Left lobe of liver (tissue), 2 donors: ENCODE results near the gene S100P. TPM values are rescaled to one million over a fixed set of nuclear protein-coding genes. Genes with fewer than 3 reads are reported as not detected.
"Not testable (repeated sequence)": the region's sequence is repeated elsewhere in the genome, so short reads cannot be mapped to it uniquely, and the experiment has no call there.

Source experiments
- ATAC-seq: fragments of 200-7000 bp; cut with Tn5 transposase; one replicate; pipeline ENCODE4 v1.9.1; 2020; ENCODE audit warnings: mild to moderate bottlenecking, moderate library complexity
- DNase-seq: peaks from one replicate; pipeline ENCODE4 v3.0.0-alpha.2; 2020; ENCODE audit warnings: low spot score
- total RNA-seq: library from RNA; stranded (reverse); gene quantifications from one replicate; pipeline ENCODE4 v1.2.1, GENCODE V29; 2021
- donor health status: DM: no; HTN: no; CAD: no; lungs with moderate emphysema.
- donor health status: DM: no; HTN: yes; CAD: no.

The S100P gene
- total RNA-seq, 1 donor from 2014 or later = 2.3 TPM

GRCh38 chr4:6720202-6720699 lies 26.6 kb downstream of the S100P start:
- ATAC-seq (peak; percentile 78), DNase-seq (peak; percentile 85)

- DNase-seq (no peak), ATAC-seq (no peak)
Observed at GRCh38 chr4:6721121-6721520, 27.4 kb downstream of the S100P start.

GRCh38 chr4:6722891-6723290 lies 29.2 kb downstream of the S100P start:
- no peak for ATAC-seq
- DNase-seq = no peak

- DNase-seq = no peak
- ATAC-seq = no peak
Observed at GRCh38 chr4:6723851-6724250, 30.2 kb downstream of the S100P start.

GRCh38 chr4:6724421-6725111 lies 30.9 kb downstream of the S100P start:
- DNase-seq = no peak
- ATAC-seq = no peak

- not testable (repeated sequence) for DNase-seq, ATAC-seq
Observed at GRCh38 chr4:6725427-6725961, 31.8 kb downstream of the S100P start.

GRCh38 chr4:6727081-6727942 lies 33.6 kb downstream of the S100P start:
- DNase-seq (no peak), ATAC-seq (no peak)

- ATAC-seq = no peak
- DNase-seq = no peak
Observed at GRCh38 chr4:6727943-6728250, 34.2 kb downstream of the S100P start.

GRCh38 chr4:6728320-6729029 lies 34.8 kb downstream of the S100P start:
- ATAC-seq (peak; percentile 63), DNase-seq (peak; percentile 87)

GRCh38 chr4:6730603-6731317 lies 37.1 kb downstream of the S100P start:
- DNase-seq (no peak), ATAC-seq (no peak)

GRCh38 chr4:6731318-6731675 lies 37.6 kb downstream of the S100P start:
- DNase-seq = no peak
- no peak for ATAC-seq

GRCh38 chr4:6731780-6732179 lies 38.1 kb downstream of the S100P start:
- no peak for ATAC-seq
- no peak for DNase-seq

GRCh38 chr4:6732441-6733357 lies 39.0 kb downstream of the S100P start:
- ATAC-seq (peak; percentile 74), DNase-seq (peak; percentile 89)

GRCh38 chr4:6733358-6734164 lies 39.9 kb downstream of the S100P start:
- peak; percentile 72 for ATAC-seq
- DNase-seq = peak; percentile 95

GRCh38 chr4:6734165-6734786 lies 40.6 kb downstream of the S100P start:
- ATAC-seq (no peak), DNase-seq (peak; percentile 43)

- DNase-seq = no peak
- ATAC-seq = no peak
Observed at GRCh38 chr4:6739920-6740319, 46.2 kb downstream of the S100P start.

GRCh38 chr4:6740347-6740746 lies 46.7 kb downstream of the S100P start:
- no peak for DNase-seq
- no peak for ATAC-seq

- ATAC-seq (no peak), DNase-seq (no peak)
Observed at GRCh38 chr4:6742507-6742906, 48.8 kb downstream of the S100P start.
